OCI-LY1 (cell line): ENCODE results near the gene CREB5.

ENCODE experiments used
- H2AFZ ChIP-seq: fragments of 200-600 bp; sonication (generic), shearing (Covaris generic); 2 replicates; pipeline ENCODE4 v1.6.0; 2014; ENCODE audit warnings: antibody characterized with exemption, mild to moderate bottlenecking, low read length
- H3F3A ChIP-seq: fragments of 200-600 bp; sonication (generic), shearing (Covaris generic); 2 replicates; pipeline ENCODE4 v1.6.0; 2014; ENCODE audit warnings: mild to moderate bottlenecking, antibody characterized with exemption, low read length, moderate library complexity; ENCODE audit not compliant: insufficient read depth
- H3K27ac ChIP-seq: fragments of 200-600 bp; sonication (generic); 2 replicates; pipeline ENCODE4 v1.5.1; 2014; ENCODE audit warnings: low read length, mixed run types, mild to moderate bottlenecking, low read depth; ENCODE audit not compliant: poor library complexity, severe bottlenecking
- H3K27me3 ChIP-seq: fragments of 200-600 bp; sonication (generic); 2 replicates; pipeline ENCODE4 v1.6.0; 2014; ENCODE audit warnings: antibody characterized with exemption, mild to moderate bottlenecking, low read length, moderate library complexity; ENCODE audit not compliant: insufficient read depth
- H3K36me3 ChIP-seq: fragments of 200-600 bp; sonication (generic); 2 replicates; pipeline ENCODE4 v1.6.1; 2014; ENCODE audit warnings: mild to moderate bottlenecking, antibody characterized with exemption, low read length, moderate library complexity, mixed read lengths; ENCODE audit not compliant: insufficient read depth
- H3K4me1 ChIP-seq: fragments of 200-600 bp; sonication (generic); 2 replicates; pipeline ENCODE4 v1.5.1; 2014; ENCODE audit warnings: mild to moderate bottlenecking, low read length, moderate library complexity; ENCODE audit not compliant: insufficient read depth, severe bottlenecking
- H3K4me2 ChIP-seq: fragments of 200-600 bp; sonication (generic), shearing (Covaris generic); 2 replicates; pipeline ENCODE4 v1.6.1; 2014; ENCODE audit warnings: low read length
- H3K4me3 ChIP-seq: fragments of 200-600 bp; sonication (generic); 2 replicates; pipeline ENCODE4 v1.5.1; 2014; ENCODE audit warnings: low read length, low read depth, mild to moderate bottlenecking, mixed read lengths; ENCODE audit not compliant: poor library complexity, severe bottlenecking
- H3K79me2 ChIP-seq: fragments of 200-600 bp; shearing (Covaris generic); 2 replicates; pipeline ENCODE4 v1.6.1; 2016; ENCODE audit warnings: mixed run types, low read length, mixed read lengths; ENCODE audit not compliant: insufficient read depth
- H3K9ac ChIP-seq: fragments of 200-600 bp; sonication (generic), shearing (Covaris generic); 2 replicates; pipeline ENCODE4 v1.6.1; 2014; ENCODE audit warnings: mild to moderate bottlenecking, low read length, mixed read lengths
- H3K9me2 ChIP-seq: fragments of 200-600 bp; sonication (generic), shearing (Covaris generic); 2 replicates; pipeline ENCODE4 v1.6.1; 2014; ENCODE audit warnings: low read depth, mild to moderate bottlenecking, low read length, mixed read lengths
- H3K9me3 ChIP-seq: fragments of 200-600 bp; shearing (Covaris generic); 2 replicates; pipeline ENCODE4 v1.6.1; 2014; ENCODE audit warnings: low read length, mixed read lengths
- H4K20me1 ChIP-seq: fragments of 200-600 bp; sonication (generic), shearing (Covaris generic); 2 replicates; pipeline ENCODE4 v1.6.0; 2016; ENCODE audit warnings: mild to moderate bottlenecking, low read length; ENCODE audit not compliant: insufficient read depth
- EZH2 ChIP-seq: fragments of 200-600 bp; sonication (generic), shearing (Covaris generic); IDR thresholded peaks from 2 replicates; pipeline ENCODE4 v1.8.0; 2017; ENCODE audit warnings: borderline replicate concordance, mixed run types, mild to moderate bottlenecking, antibody characterized with exemption, low read length, moderate library complexity, mixed read lengths
- TF ChIP-seq, protein P1 (sequence below): fragments of 200-600 bp; sonication (generic), shearing (Covaris generic); IDR thresholded peaks from 2 replicates; pipeline ENCODE4 v1.5.1; 2017; ENCODE audit warnings: mild to moderate bottlenecking, antibody characterized with exemption, low read length, moderate library complexity, mixed read lengths

CREB5 gene

DNA sequence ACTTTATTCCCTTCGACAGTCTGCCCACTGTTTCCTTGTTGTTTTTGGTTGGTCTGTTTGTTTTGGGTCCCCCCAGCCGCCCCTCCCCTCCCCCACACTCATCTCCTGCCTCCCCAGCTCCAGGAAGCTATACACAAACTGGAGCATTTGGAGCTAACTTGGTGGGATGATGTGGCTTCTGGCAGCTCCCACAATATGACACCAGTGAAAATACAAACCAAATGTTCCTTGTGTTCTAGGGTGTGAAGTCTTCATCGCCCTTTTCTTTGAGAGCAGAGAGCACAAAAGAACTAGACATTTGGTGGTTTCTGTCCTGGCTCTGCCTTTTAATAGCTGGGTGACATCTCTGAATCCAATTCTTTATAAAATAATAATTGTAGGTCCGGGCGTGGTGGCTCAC, 33.8 kb downstream of the CREB5 start:
- Histone ChIP-seq H3K79me2 (no peaks in the 10 kb centered on the region), H3K4me1 (no peaks in the 10 kb centered on the region), H3K4me2 (no peak overlapping the region), H3K9me3 (peaks cover 6% of the 10 kb centered on the region; the same call in 1 of the 2 replicates), H3K27me3 (peaks cover 6% of the 10 kb centered on the region; the same call in 1 of the 2 replicates), H2AFZ (no peak overlapping the region), H4K20me1 (no peaks in the 10 kb centered on the region), H3K4me3 (no peak overlapping the region), H3K27ac (no peak overlapping the region), H3K9ac (no peak overlapping the region), H3K36me3 (no peaks in the 10 kb centered on the region; the same call in 1 of the 2 replicates), H3K9me2 (no peaks in the 10 kb centered on the region), H3F3A (no peaks in the 10 kb centered on the region)
- no peak for TF ChIP-seq EZH2
- TF ChIP-seq, protein P1, sequence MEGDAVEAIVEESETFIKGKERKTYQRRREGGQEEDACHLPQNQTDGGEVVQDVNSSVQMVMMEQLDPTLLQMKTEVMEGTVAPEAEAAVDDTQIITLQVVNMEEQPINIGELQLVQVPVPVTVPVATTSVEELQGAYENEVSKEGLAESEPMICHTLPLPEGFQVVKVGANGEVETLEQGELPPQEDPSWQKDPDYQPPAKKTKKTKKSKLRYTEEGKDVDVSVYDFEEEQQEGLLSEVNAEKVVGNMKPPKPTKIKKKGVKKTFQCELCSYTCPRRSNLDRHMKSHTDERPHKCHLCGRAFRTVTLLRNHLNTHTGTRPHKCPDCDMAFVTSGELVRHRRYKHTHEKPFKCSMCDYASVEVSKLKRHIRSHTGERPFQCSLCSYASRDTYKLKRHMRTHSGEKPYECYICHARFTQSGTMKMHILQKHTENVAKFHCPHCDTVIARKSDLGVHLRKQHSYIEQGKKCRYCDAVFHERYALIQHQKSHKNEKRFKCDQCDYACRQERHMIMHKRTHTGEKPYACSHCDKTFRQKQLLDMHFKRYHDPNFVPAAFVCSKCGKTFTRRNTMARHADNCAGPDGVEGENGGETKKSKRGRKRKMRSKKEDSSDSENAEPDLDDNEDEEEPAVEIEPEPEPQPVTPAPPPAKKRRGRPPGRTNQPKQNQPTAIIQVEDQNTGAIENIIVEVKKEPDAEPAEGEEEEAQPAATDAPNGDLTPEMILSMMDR: no peak

DNA sequence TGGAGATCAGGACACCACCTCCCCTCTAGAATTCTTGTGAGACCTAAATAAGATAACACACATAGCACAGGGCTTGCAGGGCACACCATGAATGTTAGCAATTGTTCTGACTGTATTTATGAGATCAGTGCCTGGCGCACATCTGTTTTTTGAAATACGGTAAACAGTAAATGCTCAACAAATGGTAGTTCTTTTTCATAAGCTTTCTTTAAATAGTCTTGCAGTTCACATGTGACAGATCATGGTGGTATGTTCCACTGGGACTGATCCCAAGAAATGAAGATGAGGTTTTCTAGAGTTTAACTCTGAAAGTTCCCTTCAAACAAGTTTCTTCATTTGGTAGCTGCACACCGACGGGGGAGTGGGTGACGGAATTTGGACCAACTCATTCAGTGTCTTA, 34.8 kb downstream of the CREB5 start:
- no peaks in the 10 kb centered on the region for H3K9me2 ChIP-seq
- H3K9me3 ChIP-seq: peaks cover 6% of the 10 kb centered on the region; the same call in 1 of the 2 replicates
- H3K4me1 ChIP-seq: no peaks in the 10 kb centered on the region
- H2AFZ ChIP-seq: no peak overlapping the region
- peaks cover 11% of the 10 kb centered on the region; the same call in 1 of the 2 replicates for H3K27me3 ChIP-seq
- no peaks in the 10 kb centered on the region for H3K79me2 ChIP-seq
- H3K27ac ChIP-seq: no peak overlapping the region
- no peak overlapping the region for H3K4me3 ChIP-seq
- TF ChIP-seq EZH2: no peak
- TF ChIP-seq, protein P1: no peak
- H3F3A ChIP-seq: no peaks in the 10 kb centered on the region
- no peak overlapping the region for H3K4me2 ChIP-seq
- no peak overlapping the region for H3K9ac ChIP-seq
- H3K36me3 ChIP-seq: no peaks in the 10 kb centered on the region; the same call in 1 of the 2 replicates
- H4K20me1 ChIP-seq: no peaks in the 10 kb centered on the region

DNA sequence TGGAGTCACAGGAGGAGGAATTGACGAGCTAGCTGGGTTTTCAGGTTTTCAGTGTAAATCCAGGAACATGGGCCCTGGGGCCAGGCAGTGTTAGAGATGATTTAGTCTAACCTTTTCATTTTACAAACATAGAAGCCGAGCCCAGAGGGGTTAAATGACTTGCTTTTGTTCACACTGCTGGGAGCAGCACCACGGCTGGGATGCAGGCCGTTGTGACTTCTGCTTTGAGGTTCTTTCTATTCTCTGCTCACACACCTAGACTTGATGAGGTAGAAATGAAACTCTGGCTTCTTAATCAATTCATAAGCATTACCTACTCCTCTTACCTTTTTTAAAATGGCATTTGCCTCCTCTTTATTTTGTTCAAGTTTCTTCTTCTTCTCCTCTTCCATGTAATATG, 36.4 kb downstream of the CREB5 start:
- Histone ChIP-seq H3K79me2 (no peaks in the 10 kb centered on the region), H3F3A (no peaks in the 10 kb centered on the region), H4K20me1 (no peaks in the 10 kb centered on the region), H3K27me3 (peaks cover 9% of the 10 kb centered on the region), H3K4me3 (no peak overlapping the region), H3K27ac (no peak overlapping the region), H3K4me1 (no peaks in the 10 kb centered on the region), H3K9me3 (peaks cover 6% of the 10 kb centered on the region; the same call in 1 of the 2 replicates), H3K36me3 (no peaks in the 10 kb centered on the region; the same call in 1 of the 2 replicates), H3K9me2 (no peaks in the 10 kb centered on the region), H3K9ac (no peak overlapping the region), H3K4me2 (no peak overlapping the region), H2AFZ (no peak overlapping the region)
- TF ChIP-seq, protein P1: no peak
- no peak for TF ChIP-seq EZH2
